ENCODE data around the gene SLC1A3. TPM values are rescaled to one million over a fixed set of nuclear protein-coding genes. Genes with fewer than 3 reads are reported as not detected.

The SLC1A3 gene
- total RNA-seq, 2 donors from 2014 or later, result 2.6 to 4.2 TPM

GRCh38 chr5:36569491-36569890 is 36.9 kb upstream of the SLC1A3 start:
- no peak overlapping the region for H3K27ac Mint-ChIP-seq
- 80 to 96% methylated on average over 1 to 5 of the region's 5 CpGs for WGBS, 2 experiments (ENCODE audit: insufficient coverage in 1 of 2, insufficient read length in 1 of 2)
- H3K36me3 ChIP-seq (ENCODE audit: control insufficient read depth, insufficient read depth, low read length), result no peaks in the 10 kb centered on the region
- H3K9me3 ChIP-seq (ENCODE audit: control insufficient read depth, low read length), result no peaks in the 10 kb centered on the region
- no peak overlapping the region for H3K27ac ChIP-seq (ENCODE audit: low read depth, low read length)
- H3K9ac ChIP-seq (ENCODE audit: extremely low read depth, low read length, poor library complexity, severe bottlenecking), result no peak overlapping the region
- H3K4me1 ChIP-seq (ENCODE audit: control insufficient read depth, insufficient read depth, low read length), result no peaks in the 10 kb centered on the region
- no peaks in the 10 kb centered on the region for H3K36me3 Mint-ChIP-seq (ENCODE audit: low read depth)
- H3K4me1 Mint-ChIP-seq, result peaks cover 14% of the 10 kb centered on the region
- peaks cover 18% of the 10 kb centered on the region for H3K27me3 ChIP-seq (ENCODE audit: control insufficient read depth, insufficient read depth, low read length, poor library complexity, severe bottlenecking)
- H3K4me3 ChIP-seq (ENCODE audit: low read length), result no peak overlapping the region
- no peak for DNase-seq
- no peaks in the 10 kb centered on the region for H3K9me3 Mint-ChIP-seq
- no peak overlapping the region for H3K4me3 Mint-ChIP-seq
- no peak for TF ChIP-seq CTCF (conservative IDR thresholded peaks at IDR 0.05)
- H3K27me3 Mint-ChIP-seq (ENCODE audit: insufficient read depth), result no peaks in the 10 kb centered on the region

- no peak overlapping the region for H3K4me3 Mint-ChIP-seq
- H3K36me3 ChIP-seq (ENCODE audit: control insufficient read depth, insufficient read depth, low read length), result no peaks in the 10 kb centered on the region
- no peaks in the 10 kb centered on the region for H3K27me3 Mint-ChIP-seq (ENCODE audit: insufficient read depth)
- no peaks in the 10 kb centered on the region for H3K4me1 ChIP-seq (ENCODE audit: control insufficient read depth, insufficient read depth, low read length)
- no peak overlapping the region for H3K27ac ChIP-seq (ENCODE audit: low read depth, low read length)
- H3K27ac Mint-ChIP-seq, result no peak overlapping the region
- no peak for DNase-seq
- no peak overlapping the region for H3K4me3 ChIP-seq (ENCODE audit: low read length)
- no peaks in the 10 kb centered on the region for H3K9me3 ChIP-seq (ENCODE audit: control insufficient read depth, low read length)
- peaks cover 18% of the 10 kb centered on the region for H3K27me3 ChIP-seq (ENCODE audit: control insufficient read depth, insufficient read depth, low read length, poor library complexity, severe bottlenecking)
- no peaks in the 10 kb centered on the region for H3K36me3 Mint-ChIP-seq (ENCODE audit: low read depth)
- peaks cover 15% of the 10 kb centered on the region for H3K4me1 Mint-ChIP-seq
- no peaks in the 10 kb centered on the region for H3K9me3 Mint-ChIP-seq
- 91 to 92% methylated on average over 5 to 6 of the region's 6 CpGs for WGBS, 2 experiments (ENCODE audit: insufficient coverage in 1 of 2, insufficient read length in 1 of 2)
- H3K9ac ChIP-seq (ENCODE audit: extremely low read depth, low read length, poor library complexity, severe bottlenecking), result no peak overlapping the region
- TF ChIP-seq CTCF (conservative IDR thresholded peaks at IDR 0.05), result no peak
Measured at GRCh38 chr5:36570301-36571095, 35.9 kb upstream of the SLC1A3 start.

GRCh38 chr5:36571401-36572042 is 34.9 kb upstream of the SLC1A3 start:
- Histone ChIP-seq H3K4me3 (ENCODE audit: low read length) (no peak overlapping the region), H3K9me3 (ENCODE audit: control insufficient read depth, low read length) (no peaks in the 10 kb centered on the region), H3K9ac (ENCODE audit: extremely low read depth, low read length, poor library complexity, severe bottlenecking) (no peak overlapping the region), H3K27ac (ENCODE audit: low read depth, low read length) (no peak overlapping the region), H3K27me3 (ENCODE audit: control insufficient read depth, insufficient read depth, low read length, poor library complexity, severe bottlenecking) (peaks cover 18% of the 10 kb centered on the region), H3K4me1 (ENCODE audit: control insufficient read depth, insufficient read depth, low read length) (no peaks in the 10 kb centered on the region), H3K36me3 (ENCODE audit: control insufficient read depth, insufficient read depth, low read length) (no peaks in the 10 kb centered on the region)
- no peaks in the 10 kb centered on the region for H3K36me3 Mint-ChIP-seq (ENCODE audit: low read depth)
- TF ChIP-seq CTCF (conservative IDR thresholded peaks at IDR 0.05), result no peak
- DNase-seq, result no peak
- no peaks in the 10 kb centered on the region for H3K9me3 Mint-ChIP-seq
- WGBS, 2 experiments (ENCODE audit: insufficient coverage in 1 of 2, insufficient read length in 1 of 2), result 95 to 96% methylated on average over 4 of the region's 4 CpGs
- no peak overlapping the region for H3K4me3 Mint-ChIP-seq
- H3K27ac Mint-ChIP-seq, result no peak overlapping the region
- H3K4me1 Mint-ChIP-seq, result peaks cover 15% of the 10 kb centered on the region
- no peaks in the 10 kb centered on the region for H3K27me3 Mint-ChIP-seq (ENCODE audit: insufficient read depth)
